Neural progenitor cell (in vitro differentiated cells): Measurements from ENCODE around the gene CREB3L2.

ENCODE experiments used
- EZH2 ChIP-seq: fragments of 200-600 bp; sonication (generic); IDR thresholded peaks from 2 replicates; pipeline ENCODE4 v1.6.1; 2017; ENCODE audit warnings: antibody characterized with exemption, mild to moderate bottlenecking, moderate library complexity
- EZH2phosphoT487 ChIP-seq: fragments of 200-600 bp; sonication (generic); IDR thresholded peaks from 2 replicates; pipeline ENCODE4 v1.6.1; 2017; ENCODE audit warnings: antibody characterized with exemption
- TF ChIP-seq, protein P1 (sequence below): fragments of 200-600 bp; sonication (generic); IDR thresholded peaks from 2 replicates; pipeline ENCODE4 v1.5.1; 2017; ENCODE audit warnings: antibody characterized with exemption, mild to moderate bottlenecking

DNA sequence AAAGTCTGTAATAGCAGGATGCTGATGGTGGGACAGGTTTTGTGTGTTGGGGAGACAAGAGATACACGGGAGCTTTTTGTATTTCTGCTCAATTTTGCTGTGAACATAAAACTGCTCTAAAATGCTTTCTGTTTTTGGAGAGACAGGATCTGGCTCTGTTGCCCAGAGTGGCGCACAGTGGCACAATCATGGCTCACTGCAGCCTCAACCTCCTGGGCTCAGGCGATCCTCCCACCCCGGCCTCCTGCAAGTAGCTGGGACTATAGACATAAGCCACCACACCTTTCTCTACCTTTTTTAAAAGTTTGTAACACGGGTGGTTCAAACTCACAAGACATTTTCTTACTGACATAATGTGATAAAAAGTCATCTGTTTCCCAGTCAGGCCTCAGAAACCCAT, 14.3 kb downstream of the CREB3L2 start:
- TF ChIP-seq, protein P1, sequence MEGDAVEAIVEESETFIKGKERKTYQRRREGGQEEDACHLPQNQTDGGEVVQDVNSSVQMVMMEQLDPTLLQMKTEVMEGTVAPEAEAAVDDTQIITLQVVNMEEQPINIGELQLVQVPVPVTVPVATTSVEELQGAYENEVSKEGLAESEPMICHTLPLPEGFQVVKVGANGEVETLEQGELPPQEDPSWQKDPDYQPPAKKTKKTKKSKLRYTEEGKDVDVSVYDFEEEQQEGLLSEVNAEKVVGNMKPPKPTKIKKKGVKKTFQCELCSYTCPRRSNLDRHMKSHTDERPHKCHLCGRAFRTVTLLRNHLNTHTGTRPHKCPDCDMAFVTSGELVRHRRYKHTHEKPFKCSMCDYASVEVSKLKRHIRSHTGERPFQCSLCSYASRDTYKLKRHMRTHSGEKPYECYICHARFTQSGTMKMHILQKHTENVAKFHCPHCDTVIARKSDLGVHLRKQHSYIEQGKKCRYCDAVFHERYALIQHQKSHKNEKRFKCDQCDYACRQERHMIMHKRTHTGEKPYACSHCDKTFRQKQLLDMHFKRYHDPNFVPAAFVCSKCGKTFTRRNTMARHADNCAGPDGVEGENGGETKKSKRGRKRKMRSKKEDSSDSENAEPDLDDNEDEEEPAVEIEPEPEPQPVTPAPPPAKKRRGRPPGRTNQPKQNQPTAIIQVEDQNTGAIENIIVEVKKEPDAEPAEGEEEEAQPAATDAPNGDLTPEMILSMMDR: no peak
- TF ChIP-seq EZH2 (no peak), EZH2phosphoT487 (no peak)
